Adrenal gland (tissue), 12 donors: ENCODE data around the gene ARHGEF4. TPM values are rescaled to one million over a fixed set of nuclear protein-coding genes. Genes with fewer than 3 reads are reported as not detected.

ENCODE experiments used
- DNase-seq, 7 donors: peaks; one replicate each; pipeline ENCODE4 v3.0.0-alpha.2; 2019 to 2020
- H3K27ac ChIP-seq, 5 donors: fragments of 200-600 bp; sonication (generic) in 4 of 5; 1 replicate in 3 of 5; 2 replicates in 2 of 5; pipeline versions ENCODE4 v1.5.1 to v1.8.0; 2016 to 2020; ENCODE audit warnings: mild to moderate bottlenecking in 1 of 5
- H3K27me3 ChIP-seq: fragments of 200-600 bp; 2 replicates; pipeline ENCODE4 v1.8.0; 2021
- H3K36me3 ChIP-seq, 2 donors: fragments of 200-600 bp; replicated peaks in 1 of 2; 1 replicate in 1 of 2; 2 replicates in 1 of 2; pipeline versions ENCODE4 v1.5.1 to v1.8.0; 2018 to 2022
- H3K4me1 ChIP-seq, 2 donors: fragments of 200-600 bp; replicated peaks in 1 of 2; 1 replicate in 1 of 2; 2 replicates in 1 of 2; pipeline versions ENCODE4 v1.5.1 to v1.8.0; 2018 to 2021
- H3K4me3 ChIP-seq, 4 donors: fragments of 200-600 bp; sonication (generic) in 3 of 4; one replicate each; pipeline ENCODE4 v1.5.1; 2016 to 2018
- H3K9me3 ChIP-seq, 3 donors: fragments of 200-600 bp; sonication (generic) in 1 of 3; replicated peaks in 1 of 3; 1 replicate in 2 of 3; 2 replicates in 1 of 3; pipeline versions ENCODE4 v1.5.1 to v1.8.0; 2016 to 2021
- CTCF ChIP-seq, 6 experiments: fragments of 450-650 bp in 4 of 6; fragments of 200-600 bp in 2 of 6; sonication (generic) in 1 of 6; IDR thresholded peaks; 1 replicate in 5 of 6; 2 replicates in 1 of 6; pipeline versions ENCODE4 v1.5.1 to v1.8.0; 2016 to 2021; ENCODE audit warnings: antibody characterized with exemption in 6 of 6, mild to moderate bottlenecking in 2 of 6, moderate library complexity in 1 of 6
- POLR2A ChIP-seq, 2 donors: fragments of 450-650 bp; IDR thresholded peaks; one replicate each; pipeline ENCODE4 v1.6.1; 2017; ENCODE audit warnings: antibody characterized with exemption in 2 of 2, mild to moderate bottlenecking in 2 of 2, moderate library complexity in 1 of 2
- WGBS, 4 donors: extraction: QIAGEN DNeasy Blood & Tissue Kit in 2 of 4; methylation state at CpG; one replicate each; pipeline versions ENCODE4 v1.1.5 to v1.1.7; 2013 to 2017; 5-methylcytosine and 5-hydroxymethylcytosine counted together
- intact Hi-C, 2 donors: fragments of 100-400 bp; cut with DNase I; formaldehyde crosslinking; loops; one replicate each; pipeline versions ENCODE4 v1.14.1 to v1.15.0; 2022 to 2023
- polyA plus RNA-seq, 3 donors: library from polyadenylated mRNA; stranded (reverse); fragments of 200-250 nt in 2 of 3; fragments of 350-450 nt in 1 of 3; fragmentation: Illumina TruSeq in 1 of 3; extraction: RNeasy Lipid Tissue Mini Kit (QIAGEN cat#74804) in 1 of 3; gene quantifications; one replicate each; pipeline ENCODE4 v1.2.3, GENCODE V29; 2013 to 2014
- total RNA-seq, 9 donors: library from RNA; depleted of rRNA in 4 of 9; stranded (reverse); fragments of >200 nt in 4 of 9; fragments of 120-200 nt in 1 of 9; fragmentation: NEBNext Ultra II Directional in 1 of 9; extraction: Animal tissue kit (Norgen Biotek cat#: 25700) in 1 of 9; gene quantifications; one replicate each; pipeline versions ENCODE4 v1.1.0 to v1.2.4, GENCODE V29; 2013 to 2023
- donor health status: healthy with polysubstance abuse.
- donor health status: Bipolar disorder and iron deficiency.
- donor health status: DM: yes; HTN: yes; CAD: no.
- donor health status: DM: no; HTN: no; CAD: no.
- donor health status: DM: no; HTN: no; CAD: no.
- donor health status: DM: yes; HTN: yes; CAD: no.

The ARHGEF4 gene
- total and polyA plus RNA-seq, 12 donors = 0.97 to 40.4 (median 5.1) TPM

GRCh38 chr2:131038258-131039100, 201.8 kb downstream of the ARHGEF4 start:
- DNase-seq = peak in 2 of 7 donors; percentile 13 to 44

GRCh38 chr2:131039101-131039440, 202.4 kb downstream of the ARHGEF4 start:
- H3K4me1 ChIP-seq = peaks cover 0 to 3% of the 10 kb centered on the region in 2 donors
- no peak overlapping the region for H3K27ac ChIP-seq
- peaks cover 6% of the 10 kb centered on the region for H3K27me3 ChIP-seq
- no peaks in the 10 kb centered on the region for H3K36me3 ChIP-seq
- H3K9me3 ChIP-seq = no peaks in the 10 kb centered on the region
- 93 to 95% (median 94%) methylated on average over 5 to 9 of the region's 9 CpGs for WGBS, 4 donors
- DNase-seq = peak in 2 of 7 donors; percentile 5 to 39
- intact Hi-C loops = no loop called here
- TF ChIP-seq POLR2A (IDR thresholded peaks at IDR 0.05) (no peak), CTCF (IDR thresholded peaks at IDR 0.05) (no peak)
- no peak overlapping the region for H3K4me3 ChIP-seq

More at GRCh38 chr2:131038258-131039100, 201.8 kb downstream of the ARHGEF4 start:
- 88 to 92% (median 90%) methylated on average over 10 to 17 of the region's 17 CpGs for WGBS, 4 donors
- Histone ChIP-seq H3K27me3 (peaks cover 6% of the 10 kb centered on the region), H3K4me1 (peaks cover 0 to 3% of the 10 kb centered on the region in 2 donors), H3K4me3 (no peak overlapping the region), H3K27ac (no peak overlapping the region), H3K36me3 (no peaks in the 10 kb centered on the region), H3K9me3 (no peaks in the 10 kb centered on the region)
- no peak for TF ChIP-seq CTCF (IDR thresholded peaks at IDR 0.05)
- TF ChIP-seq POLR2A (IDR thresholded peaks at IDR 0.05) = no peak
- intact Hi-C loops = no loop called here

GRCh38 chr2:131039535-131039907, 202.8 kb downstream of the ARHGEF4 start:
- H3K9me3 ChIP-seq = no peaks in the 10 kb centered on the region
- peak in 2 of 7 donors; percentile 5 to 55 for DNase-seq
- TF ChIP-seq CTCF (IDR thresholded peaks at IDR 0.05) = no peak
- no peak for TF ChIP-seq POLR2A (IDR thresholded peaks at IDR 0.05)
- intact Hi-C loops = no loop called here
- WGBS, 4 donors = 70 to 88% (median 80%) methylated on average over 3 to 23 of the region's 23 CpGs
- no peaks in the 10 kb centered on the region for H3K4me1 ChIP-seq
- H3K36me3 ChIP-seq = no peaks in the 10 kb centered on the region
- H3K27me3 ChIP-seq = peaks cover 6% of the 10 kb centered on the region
- H3K27ac ChIP-seq = no peak overlapping the region
- H3K4me3 ChIP-seq = no peak overlapping the region

GRCh38 chr2:131039908-131040660, 203.4 kb downstream of the ARHGEF4 start:
- Histone ChIP-seq H3K27me3 (peaks cover 6% of the 10 kb centered on the region), H3K4me1 (no peaks in the 10 kb centered on the region), H3K9me3 (no peaks in the 10 kb centered on the region), H3K27ac (no peak overlapping the region), H3K4me3 (no peak overlapping the region), H3K36me3 (no peaks in the 10 kb centered on the region)
- no peak for TF ChIP-seq CTCF (IDR thresholded peaks at IDR 0.05)
- no peak for TF ChIP-seq POLR2A (IDR thresholded peaks at IDR 0.05)
- intact Hi-C loops = no loop called here
- peak in 3 of 7 donors; percentile 6 to 66 (median 16) for DNase-seq
- 41 to 50% (median 47%) methylated on average over 65 to 75 of the region's 75 CpGs; no CpG with 5 or more reads in 1 of the 4 donors for WGBS, 4 donors
